KOPT-K1 (cell line): Measurements from ENCODE around the gene ERGIC3.
"Not testable (repeated sequence)": the region's sequence is repeated elsewhere in the genome, so short reads cannot be mapped to it uniquely, and the experiment has no call there.

Experiments used
- H3K27ac ChIP-seq: fragments of 200-600 bp; sonication (generic); 2 replicates; pipeline ENCODE4 v1.5.1; 2016; ENCODE audit warnings: antibody characterized with exemption, mild to moderate bottlenecking, low read depth, low read length; ENCODE audit not compliant: poor library complexity, severe bottlenecking
- H3K36me3 ChIP-seq: fragments of 200-600 bp; sonication (generic); 2 replicates; pipeline ENCODE4 v1.5.1; 2017; ENCODE audit warnings: antibody characterized with exemption, mild to moderate bottlenecking, low read length, moderate library complexity; ENCODE audit not compliant: insufficient read depth
- H3K9me3 ChIP-seq: fragments of 200-600 bp; sonication (generic); 2 replicates; pipeline ENCODE4 v1.5.1; 2017; ENCODE audit warnings: antibody characterized with exemption, low read length, mild to moderate bottlenecking; ENCODE audit not compliant: insufficient read depth, poor library complexity, severe bottlenecking

ERGIC3 gene

DNA sequence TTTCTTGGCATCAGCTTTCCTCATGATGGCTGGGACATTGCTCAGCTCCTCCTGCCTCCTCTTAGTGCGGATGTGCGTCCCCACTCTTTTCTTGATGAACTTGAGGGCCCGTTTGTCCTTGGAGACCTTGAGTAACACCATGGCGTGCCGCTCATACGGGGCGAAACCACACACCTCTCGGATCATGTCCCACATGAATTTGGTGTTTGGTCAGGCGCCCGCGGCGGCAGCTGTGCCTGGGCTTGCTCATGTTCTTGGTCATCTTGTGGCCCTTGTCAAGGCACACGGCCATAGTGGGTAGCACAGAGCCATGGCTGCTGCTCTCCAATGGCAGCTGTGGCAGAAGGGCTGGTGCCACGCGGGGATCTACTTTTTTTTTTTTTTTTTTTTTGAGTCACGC is 2.6 kb downstream of the ERGIC3 start:
- Histone ChIP-seq H3K36me3 (peaks cover 52% of the 10 kb centered on the region), H3K9me3 (no peaks in the 10 kb centered on the region), H3K27ac (no peak overlapping the region)

DNA sequence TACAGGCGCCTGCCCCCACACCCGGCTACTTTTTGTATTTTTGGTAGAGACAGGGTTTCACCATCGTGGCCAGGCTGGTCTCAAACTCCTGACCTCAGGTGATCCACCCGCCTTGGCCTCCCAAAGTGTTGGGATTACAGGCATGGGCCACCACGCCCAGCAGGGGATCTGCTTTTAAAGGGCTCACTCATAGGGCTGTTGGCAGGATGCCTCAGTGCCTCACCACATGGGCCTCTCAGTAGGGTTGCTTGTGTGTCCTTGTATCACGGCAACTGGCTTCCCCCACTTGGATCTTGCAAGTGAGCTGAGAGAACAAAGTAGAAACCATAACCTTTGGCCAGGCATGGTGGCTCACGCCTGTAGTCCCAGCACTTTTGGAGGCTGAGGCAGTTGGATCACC is 3.1 kb downstream of the ERGIC3 start:
- peaks cover 57% of the 10 kb centered on the region for H3K36me3 ChIP-seq
- H3K9me3 ChIP-seq, H3K27ac ChIP-seq: not testable (repeated sequence)

DNA sequence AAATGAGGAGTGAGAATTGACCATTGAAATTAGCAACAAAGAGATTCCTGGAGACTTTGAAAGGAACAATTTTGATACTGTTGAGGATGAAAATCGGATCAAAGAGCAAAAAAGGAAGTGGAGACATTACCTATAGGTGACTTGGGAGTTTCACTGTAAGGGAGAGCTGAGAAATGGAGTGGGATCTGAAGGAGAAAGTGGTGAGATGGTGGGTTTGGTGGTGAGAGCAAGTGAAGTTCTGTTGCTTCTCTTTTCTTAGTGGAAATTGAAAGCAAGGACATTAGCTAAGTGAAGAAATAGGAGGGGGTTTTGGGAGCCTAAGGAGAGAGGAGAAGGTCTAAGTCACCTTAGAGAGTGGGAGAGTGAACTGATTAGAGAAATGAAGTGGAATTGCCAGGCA is 4.2 kb downstream of the ERGIC3 start:
- H3K9me3 ChIP-seq: no peaks in the 10 kb centered on the region
- no peak overlapping the region for H3K27ac ChIP-seq
- H3K36me3 ChIP-seq: peaks cover 68% of the 10 kb centered on the region

DNA sequence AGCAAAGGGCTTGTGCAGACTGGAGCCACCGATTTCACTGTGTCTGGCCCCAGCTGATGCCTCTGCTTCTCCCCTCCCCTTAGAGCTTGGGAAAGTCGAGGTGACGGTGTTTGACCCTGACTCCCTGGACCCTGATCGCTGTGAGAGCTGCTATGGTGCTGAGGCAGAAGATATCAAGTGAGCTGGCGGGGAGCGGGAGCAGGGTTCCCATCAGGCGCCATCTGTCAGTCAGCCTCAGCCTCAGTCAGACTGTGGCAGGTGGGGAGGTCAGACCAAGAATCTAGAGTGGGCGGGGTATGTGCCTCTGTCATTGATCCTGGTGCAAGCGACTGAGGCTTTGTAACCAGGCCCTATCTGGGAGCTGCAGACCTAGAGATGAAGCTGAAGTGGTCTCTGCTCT is 5.5 kb downstream of the ERGIC3 start:
- H3K9me3 ChIP-seq: no peaks in the 10 kb centered on the region
- H3K36me3 ChIP-seq: peaks cover 80% of the 10 kb centered on the region
- no peak overlapping the region for H3K27ac ChIP-seq

DNA sequence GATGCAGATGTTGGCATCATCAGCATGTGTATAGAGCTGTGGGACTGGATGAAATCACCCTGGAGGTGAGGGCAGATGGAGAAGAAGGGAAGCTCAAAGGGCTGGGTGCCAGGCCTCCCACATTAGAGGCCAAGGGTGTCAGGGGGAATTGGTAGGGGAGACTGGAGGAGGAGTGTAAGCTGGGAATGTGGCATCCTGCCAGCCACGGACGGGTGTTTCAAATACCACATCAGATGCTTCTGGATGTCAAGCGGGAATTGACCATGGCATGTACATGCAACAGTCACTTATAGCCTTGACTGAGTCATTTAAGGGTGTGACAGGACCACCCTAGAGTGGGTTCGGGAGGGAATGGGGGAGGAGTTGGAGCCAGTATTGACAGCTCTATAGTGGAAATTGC is 9.6 kb downstream of the ERGIC3 start:
- Histone ChIP-seq H3K27ac (no peak overlapping the region), H3K36me3 (peaks cover 97% of the 10 kb centered on the region)

DNA sequence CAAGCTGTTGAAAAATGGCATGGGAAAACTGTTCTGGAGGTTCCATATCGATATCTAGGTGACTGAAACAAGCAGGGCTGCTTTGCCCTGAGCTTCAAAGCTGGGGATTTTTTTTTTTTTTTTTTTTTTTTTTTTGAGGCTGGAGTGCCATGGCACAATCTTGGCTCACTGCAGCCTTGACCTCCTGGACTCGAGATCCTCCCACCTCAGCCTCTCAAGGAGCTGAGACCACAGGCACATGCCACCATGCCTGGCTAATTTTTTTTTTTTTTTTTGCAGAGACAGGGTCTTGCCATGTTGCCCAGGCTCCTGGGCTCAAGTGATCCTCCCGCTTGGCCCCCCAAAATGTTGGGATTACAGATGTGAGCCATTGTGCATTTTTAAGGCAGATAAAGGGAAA is 11.0 kb downstream of the ERGIC3 start:
- Histone ChIP-seq H3K36me3 (peaks cover 99% of the 10 kb centered on the region), H3K27ac (no peak overlapping the region), H3K9me3 (no peaks in the 10 kb centered on the region)

More for the DNA sequence above, 9.6 kb downstream of the ERGIC3 start:
- H3K9me3 ChIP-seq: no peaks in the 10 kb centered on the region

DNA sequence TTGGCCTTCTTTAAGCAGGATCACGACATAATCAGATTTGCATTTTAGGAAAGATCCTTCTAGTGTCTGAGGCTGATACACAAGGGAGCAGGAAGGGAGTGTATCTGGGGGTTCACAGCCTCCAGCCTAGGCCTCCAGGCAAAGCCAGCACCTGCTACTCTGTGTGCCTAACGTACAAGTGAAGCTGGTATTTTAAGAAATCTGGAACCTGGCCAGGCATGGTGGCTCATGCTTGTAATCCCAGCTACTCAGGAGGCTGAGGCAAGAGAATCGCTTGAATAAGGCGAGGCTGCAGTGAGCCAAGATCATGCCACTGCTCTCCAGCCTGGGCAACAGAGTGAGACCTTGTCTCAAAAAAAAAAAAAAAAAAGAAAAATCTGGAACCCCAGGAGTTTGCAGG is 13.6 kb downstream of the ERGIC3 start:
- not testable (repeated sequence) for H3K9me3 ChIP-seq, H3K27ac ChIP-seq
- H3K36me3 ChIP-seq: peaks cover 84% of the 10 kb centered on the region

DNA sequence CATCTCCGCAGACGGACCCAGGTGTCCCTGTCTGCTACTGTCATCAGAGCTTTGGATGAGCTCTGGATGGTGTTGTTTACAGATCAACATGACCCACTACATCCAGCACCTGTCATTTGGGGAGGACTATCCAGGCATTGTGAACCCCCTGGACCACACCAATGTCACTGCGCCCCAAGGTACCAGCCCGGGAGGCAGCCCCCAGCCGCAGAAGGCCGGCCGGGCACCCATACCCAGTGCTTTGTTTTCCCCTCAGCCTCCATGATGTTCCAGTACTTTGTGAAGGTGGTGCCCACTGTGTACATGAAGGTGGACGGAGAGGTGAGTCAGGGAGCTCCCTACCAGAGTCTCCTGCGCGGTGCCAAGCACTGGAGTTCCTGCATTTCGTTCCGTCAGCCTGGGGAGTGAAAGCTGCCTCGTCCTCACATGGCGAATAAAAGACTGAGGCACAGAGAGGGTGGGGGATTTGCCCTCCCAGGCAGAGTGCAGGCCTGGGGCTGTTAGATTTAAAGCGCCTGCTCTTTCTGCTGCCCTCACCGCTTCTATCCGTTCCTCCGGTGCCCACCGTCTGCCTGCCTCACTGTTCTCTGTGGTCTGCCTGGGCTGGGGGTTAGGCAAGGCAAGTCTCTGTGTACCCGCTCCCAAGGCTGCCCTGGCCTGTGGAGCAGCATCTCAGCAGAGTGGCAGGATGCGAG is 14.2 kb downstream of the ERGIC3 start:
- Histone ChIP-seq H3K36me3 (peaks cover 78% of the 10 kb centered on the region), H3K27ac (no peak overlapping the region), H3K9me3 (no peaks in the 10 kb centered on the region)

DNA sequence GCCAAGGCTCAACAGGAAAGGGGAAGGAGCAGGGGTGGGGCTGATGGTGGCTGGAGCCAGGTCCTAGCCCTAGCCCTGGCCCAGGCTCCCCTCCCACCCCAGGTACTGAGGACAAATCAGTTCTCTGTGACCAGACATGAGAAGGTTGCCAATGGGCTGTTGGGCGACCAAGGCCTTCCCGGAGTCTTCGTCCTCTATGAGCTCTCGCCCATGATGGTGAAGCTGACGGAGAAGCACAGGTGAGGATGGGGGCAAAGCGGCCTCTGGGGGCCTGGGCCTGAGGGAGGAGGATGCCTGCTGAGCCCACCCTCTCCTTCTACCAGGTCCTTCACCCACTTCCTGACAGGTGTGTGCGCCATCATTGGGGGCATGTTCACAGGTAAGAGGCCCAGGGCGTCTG is 15.0 kb downstream of the ERGIC3 start:
- no peak overlapping the region for H3K27ac ChIP-seq
- H3K9me3 ChIP-seq: no peaks in the 10 kb centered on the region
- peaks cover 70% of the 10 kb centered on the region for H3K36me3 ChIP-seq

DNA sequence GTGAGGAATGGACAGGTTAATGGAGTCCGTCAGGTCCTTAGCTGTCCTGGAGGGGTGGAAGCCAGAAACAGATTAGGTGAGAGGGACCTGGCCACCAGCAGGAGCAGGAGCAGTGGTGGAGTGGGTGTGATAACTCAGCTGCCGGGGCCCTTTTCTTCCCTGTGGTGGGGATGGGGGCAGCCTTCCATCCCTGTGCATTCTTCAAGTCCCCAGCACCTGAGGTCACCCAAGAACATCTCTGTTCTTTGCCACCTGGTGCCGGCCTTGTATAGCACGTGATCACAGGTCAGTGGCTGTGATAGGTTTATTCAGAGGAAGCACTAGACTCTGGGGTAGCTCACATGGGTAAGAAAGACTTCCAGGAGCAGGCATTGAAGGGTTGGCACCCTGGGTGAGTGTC is 16.6 kb downstream of the ERGIC3 start:
- H3K27ac ChIP-seq: no peak overlapping the region
- H3K9me3 ChIP-seq: no peaks in the 10 kb centered on the region
- peaks cover 55% of the 10 kb centered on the region for H3K36me3 ChIP-seq

DNA sequence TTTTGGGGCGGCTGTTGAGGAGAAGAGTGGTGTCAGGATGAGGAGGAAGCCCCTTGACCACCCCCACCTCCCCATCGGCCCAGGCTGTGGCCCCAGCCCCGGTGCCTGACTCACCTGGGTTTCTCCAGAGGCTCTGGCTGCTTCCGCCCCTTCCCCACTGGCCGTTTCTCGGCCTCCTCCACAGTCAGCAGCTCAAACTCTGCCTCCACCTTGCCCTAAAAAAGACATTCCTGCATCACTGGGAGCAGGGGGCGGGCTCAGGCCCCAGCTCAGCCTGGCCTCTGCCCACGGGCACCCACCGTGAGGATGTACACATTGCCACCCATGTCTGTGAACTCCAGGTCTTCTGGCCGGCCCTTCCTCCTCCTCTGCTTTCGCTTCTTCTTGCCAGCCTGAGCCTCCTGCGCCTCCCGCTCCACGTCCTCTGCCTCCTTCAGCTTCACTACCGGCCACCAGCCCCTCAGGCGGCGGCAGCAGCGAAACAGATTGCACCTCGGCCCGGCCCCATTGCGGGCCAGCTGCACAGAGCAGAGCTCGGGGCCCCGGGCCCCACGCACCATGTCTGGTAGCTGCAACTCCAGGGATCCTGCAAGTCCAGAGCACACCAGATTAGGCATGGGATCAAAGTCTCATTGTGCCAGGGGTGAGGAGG is 17.3 kb downstream of the ERGIC3 start:
- Histone ChIP-seq H3K36me3 (peaks cover 47% of the 10 kb centered on the region), H3K9me3 (no peaks in the 10 kb centered on the region), H3K27ac (no peak overlapping the region)

DNA sequence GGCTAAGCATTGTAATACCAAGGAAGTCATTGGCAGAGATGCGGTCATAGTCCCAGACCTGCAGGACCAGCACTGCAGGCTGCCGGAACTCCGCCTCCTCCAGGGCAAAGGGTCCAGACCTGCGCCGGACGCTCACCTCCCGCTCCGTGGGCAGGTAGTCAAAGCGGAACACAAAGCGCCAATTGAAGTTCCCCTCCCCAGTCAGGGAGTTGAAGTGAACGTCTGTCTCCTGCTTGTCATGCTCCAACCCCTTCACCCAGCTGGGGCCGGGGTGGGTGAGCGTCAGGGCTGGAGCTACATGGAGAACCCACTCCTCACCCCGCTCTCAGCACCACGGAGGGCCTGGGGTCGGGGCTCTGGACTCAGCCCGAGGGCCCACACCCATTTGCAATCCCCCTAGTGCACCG is 18.2 kb downstream of the ERGIC3 start:
- Histone ChIP-seq H3K27ac (no peak overlapping the region), H3K9me3 (no peaks in the 10 kb centered on the region), H3K36me3 (peaks cover 38% of the 10 kb centered on the region)

DNA sequence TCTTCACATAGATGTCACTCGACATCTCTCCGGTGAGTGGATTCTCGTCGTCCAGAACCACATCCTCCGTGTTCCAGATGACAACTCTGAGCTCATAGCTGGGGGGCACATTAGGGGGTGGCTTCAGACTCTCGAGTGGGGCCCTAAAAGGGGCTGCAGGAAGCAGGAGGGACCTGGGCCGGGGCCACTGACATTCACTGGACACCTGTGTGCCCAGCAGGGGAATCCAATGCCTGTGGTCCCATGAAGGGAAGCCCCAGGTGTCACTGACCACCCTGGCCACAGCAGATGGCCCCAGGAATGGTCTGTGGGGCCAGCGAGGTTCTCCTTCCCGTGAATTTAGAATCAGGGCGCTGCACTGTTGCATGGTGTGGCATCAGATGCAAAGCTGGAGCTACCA is 18.7 kb downstream of the ERGIC3 start:
- peaks cover 34% of the 10 kb centered on the region for H3K36me3 ChIP-seq
- no peak overlapping the region for H3K27ac ChIP-seq

DNA sequence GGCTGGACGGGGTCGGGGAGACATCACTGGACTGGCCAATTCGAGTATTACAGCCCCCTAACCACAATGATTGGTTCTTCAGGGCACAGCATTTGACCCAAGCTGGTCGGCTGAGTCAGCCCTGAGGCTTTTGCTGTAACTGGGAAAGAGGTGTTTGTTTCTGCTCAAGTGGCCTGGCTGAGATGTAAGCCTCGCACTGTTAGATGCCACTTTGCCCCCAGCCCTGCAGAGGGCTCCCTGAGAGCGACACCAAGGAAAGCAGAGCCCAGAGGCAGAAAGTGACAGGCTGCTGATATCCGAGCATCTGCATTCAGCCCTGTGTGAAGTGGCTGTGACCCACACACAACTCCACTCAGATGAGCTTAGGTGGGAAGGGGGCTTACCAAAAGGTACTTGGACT is 19.4 kb downstream of the ERGIC3 start:
- Histone ChIP-seq H3K9me3 (no peaks in the 10 kb centered on the region), H3K27ac (no peak overlapping the region), H3K36me3 (peaks cover 26% of the 10 kb centered on the region)

More for the DNA sequence above, 18.7 kb downstream of the ERGIC3 start:
- H3K9me3 ChIP-seq: no peaks in the 10 kb centered on the region

DNA sequence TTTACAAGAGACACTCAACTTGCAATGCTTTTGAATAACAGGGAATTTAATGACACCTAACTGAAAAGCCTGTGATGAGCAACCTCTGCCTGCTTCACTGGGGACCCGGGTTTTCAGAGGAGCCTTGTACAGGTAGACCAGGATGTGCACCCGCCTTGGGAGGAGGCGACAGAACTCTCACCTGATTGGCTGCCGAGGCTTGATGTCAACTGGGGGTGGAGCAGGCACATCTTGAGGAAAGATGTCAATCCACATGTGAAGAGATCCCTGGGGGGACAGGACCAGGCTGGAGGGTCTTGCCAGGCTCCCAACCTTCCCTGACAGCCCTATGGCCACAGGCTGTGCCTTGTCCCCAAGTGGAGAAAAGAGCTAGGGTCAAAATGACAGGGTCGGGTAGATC is 19.8 kb downstream of the ERGIC3 start:
- no peaks in the 10 kb centered on the region for H3K9me3 ChIP-seq
- peaks cover 22% of the 10 kb centered on the region for H3K36me3 ChIP-seq
- H3K27ac ChIP-seq: no peak overlapping the region

DNA sequence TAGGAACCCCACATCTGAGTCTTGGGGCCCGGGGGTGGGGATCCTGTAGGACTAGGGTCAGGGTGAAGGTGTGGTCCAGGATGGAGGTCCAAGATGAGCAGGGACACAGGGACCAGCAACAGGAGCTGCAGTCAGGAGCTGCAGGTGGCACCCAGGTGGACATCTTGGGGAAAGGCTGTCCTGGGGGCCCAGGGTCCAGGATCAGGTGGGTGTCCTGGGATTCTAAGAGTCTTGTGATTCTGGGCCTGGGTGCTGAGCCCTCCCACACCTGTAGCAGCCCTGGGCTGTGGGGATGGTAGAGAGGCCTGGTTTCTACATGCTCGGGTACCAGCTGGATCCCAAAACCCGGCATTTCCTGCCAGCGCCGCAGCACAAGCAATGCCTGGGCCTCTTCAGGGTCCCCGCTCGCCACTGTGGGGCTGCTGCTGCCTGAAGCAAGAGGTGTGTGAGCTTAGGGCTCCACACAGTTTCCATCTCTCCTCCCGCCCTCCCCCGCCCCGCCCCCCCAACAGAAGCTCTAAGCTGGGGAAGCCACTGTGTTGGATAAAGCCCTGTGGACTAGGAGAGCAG is 20.7 kb downstream of the ERGIC3 start:
- no peak overlapping the region for H3K27ac ChIP-seq
- H3K9me3 ChIP-seq: no peaks in the 10 kb centered on the region
- peaks cover 13% of the 10 kb centered on the region for H3K36me3 ChIP-seq
